Stimulated activated CD8-positive, alpha-beta memory T cell treated with anti-CD3 and anti-CD28 coated beads, Interleukin-15, amount 100 ng/mL, for 48 hours (primary cell): ENCODE measurements around the gene PLCB1.

Source experiments
- DNase-seq, 2 donors: peaks; one replicate each; pipeline ENCODE4 v3.0.0-alpha.2; 2020; ENCODE audit warnings: low read depth in 2 of 2

PLCB1 gene

DNA sequence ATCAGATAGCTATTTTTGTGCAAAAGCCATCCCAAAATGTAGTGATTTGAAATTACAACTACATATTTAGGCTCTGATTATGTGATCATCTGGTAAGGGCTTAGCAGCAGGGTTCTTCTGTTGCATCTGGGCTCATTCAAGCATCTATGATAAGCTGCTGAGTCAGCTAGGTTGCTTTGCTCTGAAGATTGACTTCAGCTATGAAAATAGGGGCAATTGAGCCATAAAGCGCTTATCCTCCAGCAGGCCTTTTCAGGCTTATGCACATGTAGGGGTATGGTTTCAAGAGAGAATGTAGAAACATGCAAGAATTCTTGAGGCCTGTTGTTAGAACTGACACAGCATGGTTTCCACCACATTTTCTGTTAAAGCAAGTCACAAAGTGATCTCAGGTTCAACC lies 114.1 kb downstream of the PLCB1 start:
- no peak for DNase-seq

- no peak for DNase-seq
Observed at GRCh38 chr20:8246716-8247115, 114.7 kb downstream of the PLCB1 start.

DNA sequence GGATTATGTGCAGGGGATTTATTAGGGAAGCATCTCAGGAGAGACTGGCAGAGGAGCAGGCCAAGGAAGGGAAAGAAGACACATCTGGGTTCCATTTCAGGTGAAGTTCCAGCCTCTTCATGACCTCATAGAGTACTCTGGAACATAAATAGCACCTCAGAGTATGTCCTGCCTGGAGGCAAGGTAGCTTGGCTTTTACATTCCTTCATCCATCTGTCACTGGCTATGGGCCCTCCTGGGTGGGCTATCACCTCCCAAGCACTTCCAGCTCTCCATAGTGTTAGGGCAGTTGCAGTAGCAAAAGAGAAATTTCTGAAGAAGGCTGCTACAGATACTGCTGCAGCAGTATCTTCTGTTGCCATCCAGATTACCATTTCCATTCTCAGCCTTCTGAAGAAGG lies 116.0 kb downstream of the PLCB1 start:
- no peak for DNase-seq

DNA sequence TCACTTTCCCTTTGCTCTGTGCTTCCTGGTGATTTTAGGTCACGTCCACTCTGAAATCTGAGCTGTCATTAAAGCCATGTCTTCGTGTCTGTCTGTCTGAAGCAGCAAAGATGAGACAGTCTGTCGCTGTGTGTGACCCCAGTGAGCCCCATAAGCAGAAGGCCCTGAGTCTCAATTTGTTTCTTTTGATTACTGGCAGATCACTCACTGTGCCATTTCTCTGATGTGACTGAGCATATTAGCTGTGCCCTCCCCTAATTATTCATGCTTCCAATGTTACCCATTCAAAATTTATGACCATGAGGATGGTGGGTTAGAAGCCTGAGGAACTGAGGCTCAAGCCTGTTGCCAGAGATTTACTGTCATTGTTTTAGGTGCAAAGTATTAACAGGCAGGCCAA lies 117.6 kb downstream of the PLCB1 start:
- no peak for DNase-seq

GRCh38 chr20:8250539-8251200 lies 118.6 kb downstream of the PLCB1 start:
- no peak for DNase-seq

DNA sequence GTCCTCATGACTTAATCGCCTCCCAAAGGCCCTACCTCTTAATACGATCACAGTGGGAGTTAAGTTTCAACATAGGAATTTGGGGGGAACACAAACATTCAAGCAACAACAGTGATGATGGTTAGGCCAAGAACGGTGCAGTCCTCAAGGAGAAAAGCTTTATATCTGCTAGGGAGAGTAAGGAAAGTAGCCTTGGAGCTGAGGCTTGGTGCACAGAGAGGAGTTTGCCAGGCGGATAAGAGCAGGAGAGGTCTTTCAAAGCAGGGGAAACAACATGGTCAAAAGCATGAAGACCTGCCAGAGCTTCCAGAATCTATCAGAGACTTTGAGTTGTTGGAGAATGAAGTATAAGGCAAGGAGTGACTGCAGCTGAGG lies 119.1 kb downstream of the PLCB1 start:
- DNase-seq, result no peak

DNA sequence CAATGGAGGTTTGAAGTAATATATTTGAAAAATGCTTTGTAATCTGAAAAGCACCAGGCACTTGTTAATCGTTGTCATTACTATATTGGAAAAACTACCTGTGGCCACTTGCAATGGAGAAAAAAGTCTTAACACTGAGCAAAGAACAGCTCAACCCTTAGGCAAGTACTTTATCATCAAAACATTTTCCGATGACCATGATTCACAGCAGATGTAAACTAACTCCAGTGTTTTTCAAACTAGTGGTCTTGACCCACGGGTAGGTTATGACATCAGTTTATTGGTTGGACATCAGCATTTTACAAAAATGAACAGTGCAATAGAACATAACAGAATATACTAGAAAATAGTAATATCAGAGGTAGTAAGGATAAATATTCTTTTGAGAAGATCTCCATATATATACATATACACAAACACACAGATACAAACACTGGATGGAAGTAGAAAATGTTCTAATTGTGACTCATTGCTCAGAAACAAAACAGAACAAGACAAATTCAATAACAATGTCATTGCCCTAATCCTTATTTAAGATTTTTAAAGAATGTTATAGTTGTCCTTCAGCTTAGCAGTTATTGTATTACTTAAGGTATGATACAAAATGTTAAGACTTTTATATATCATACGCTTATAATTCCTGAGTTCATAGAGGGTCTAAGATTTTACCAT lies 123.0 kb downstream of the PLCB1 start:
- DNase-seq, result no peak

DNA sequence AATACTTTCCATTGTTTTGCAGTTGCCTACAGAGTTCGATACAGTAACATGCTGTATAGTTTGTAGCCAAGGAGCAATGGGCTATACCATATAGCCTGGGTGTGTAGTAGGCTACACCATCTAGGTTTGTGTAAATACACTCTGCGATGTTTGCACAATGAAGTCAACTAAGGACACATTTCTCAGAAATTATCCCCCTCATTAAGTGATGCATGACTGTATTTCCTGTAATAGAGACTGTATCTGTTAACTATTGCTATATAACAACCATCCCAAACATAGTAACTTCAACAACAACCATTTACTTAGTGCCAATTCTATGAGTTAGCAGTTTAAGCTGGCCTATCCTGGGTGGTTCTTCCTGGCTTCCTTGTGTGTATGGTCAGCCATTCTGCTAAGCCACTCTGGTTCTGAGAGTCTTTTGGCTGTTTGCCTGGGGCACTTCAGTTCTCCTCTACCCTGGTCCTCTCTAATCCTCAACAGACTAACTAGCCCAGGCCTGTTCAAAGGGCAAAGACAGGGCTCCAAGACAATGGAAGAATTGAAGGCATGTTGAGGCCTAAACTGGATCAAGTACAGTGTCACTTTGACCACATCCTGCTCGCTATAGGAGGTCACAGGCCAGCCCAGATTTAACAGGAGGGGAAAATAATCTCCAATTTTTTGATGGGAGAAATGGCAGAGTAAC lies 124.0 kb downstream of the PLCB1 start:
- no peak for DNase-seq

DNA sequence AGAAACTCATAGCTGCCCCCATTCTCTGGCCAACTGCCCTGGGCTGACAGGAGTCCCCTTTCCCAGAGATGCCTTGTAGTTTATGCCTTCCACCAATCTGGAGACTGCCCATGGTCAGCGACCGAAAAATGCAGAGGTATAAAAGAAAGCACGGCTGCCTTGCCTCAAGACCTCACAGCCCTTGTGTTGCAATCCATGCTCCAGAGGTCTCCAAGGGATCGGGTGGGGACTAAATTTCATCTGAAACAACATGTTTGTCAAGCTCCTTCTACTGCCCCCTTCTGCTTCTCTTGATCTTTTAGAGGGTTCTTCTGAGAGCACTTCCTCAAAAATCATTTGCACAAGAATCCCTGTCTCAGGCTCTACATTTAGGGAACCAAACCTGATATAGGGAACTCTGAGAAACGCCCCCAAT lies 128.8 kb downstream of the PLCB1 start:
- DNase-seq, result no peak

GRCh38 chr20:8262721-8263120 lies 130.7 kb downstream of the PLCB1 start:
- no peak for DNase-seq

DNA sequence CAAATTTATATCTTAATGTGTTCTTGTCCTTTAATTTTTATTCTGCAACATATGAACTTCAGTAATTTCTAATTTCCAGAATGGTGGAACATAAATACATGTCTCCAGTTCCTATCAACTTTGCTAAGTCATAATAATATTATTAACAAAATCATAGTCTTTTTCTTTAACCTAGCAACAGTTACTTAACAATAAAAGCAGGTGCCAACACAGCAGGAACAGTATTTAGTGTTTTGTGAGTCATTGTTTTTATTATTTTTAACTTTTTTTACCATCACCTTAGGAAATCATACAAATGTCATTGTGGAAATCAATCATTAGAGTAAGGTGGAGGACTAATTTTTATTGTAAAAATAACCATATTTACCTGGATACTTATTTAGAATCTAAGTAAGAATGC lies 133.5 kb downstream of the PLCB1 start:
- DNase-seq, result no peak

- DNase-seq, result no peak
Observed at GRCh38 chr20:8267009-8267408, 134.9 kb downstream of the PLCB1 start.

- no peak for DNase-seq
Observed at GRCh38 chr20:8271727-8272126, 139.7 kb downstream of the PLCB1 start.

- no peak for DNase-seq
Observed at GRCh38 chr20:8272766-8273165, 140.7 kb downstream of the PLCB1 start.

GRCh38 chr20:8284902-8285301 lies 152.8 kb downstream of the PLCB1 start:
- no peak for DNase-seq

DNA sequence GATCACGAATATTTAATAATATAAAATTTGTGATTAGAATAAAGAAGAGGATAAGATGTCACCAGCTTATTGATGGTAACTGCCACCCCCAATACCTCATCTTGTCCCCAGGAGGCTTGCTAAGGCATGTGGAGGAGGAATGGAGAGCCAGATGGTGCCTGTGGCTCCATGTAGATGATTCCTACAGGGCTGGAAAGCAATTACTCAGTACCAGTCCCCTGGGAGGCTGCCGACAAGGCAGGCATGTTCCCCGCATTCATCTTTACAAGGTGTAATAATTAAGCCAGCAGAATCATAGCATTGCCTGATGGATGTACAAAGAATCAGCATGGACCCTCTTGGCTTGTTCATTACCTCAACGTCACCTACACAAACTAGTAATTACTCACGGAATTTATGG lies 155.3 kb downstream of the PLCB1 start:
- no peak for DNase-seq

- DNase-seq, result no peak
Observed at GRCh38 chr20:8291200-8291599, 159.1 kb downstream of the PLCB1 start.

- no peak for DNase-seq
Observed at GRCh38 chr20:8291873-8292272, 159.8 kb downstream of the PLCB1 start.

- no peak for DNase-seq
Observed at GRCh38 chr20:8292793-8293192, 160.7 kb downstream of the PLCB1 start.

DNA sequence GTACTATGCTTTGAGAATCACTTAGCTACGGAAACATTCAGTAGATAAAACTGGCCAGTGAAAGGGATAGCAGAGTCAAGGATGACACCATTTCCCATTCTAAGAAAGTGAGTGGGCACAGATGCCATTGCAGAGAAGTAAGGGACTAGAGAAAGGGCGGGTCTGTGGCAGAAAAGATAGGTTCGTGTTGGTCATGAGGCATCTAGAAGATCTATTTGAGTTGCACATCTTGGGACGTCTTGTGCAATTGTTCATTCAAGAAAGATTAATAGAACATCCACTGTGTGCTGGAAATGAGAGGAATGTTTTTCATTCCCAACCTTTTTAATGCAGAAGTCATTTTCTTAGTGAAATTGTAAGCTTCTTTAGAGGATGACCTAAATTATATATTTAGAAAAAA lies 161.7 kb downstream of the PLCB1 start:
- DNase-seq, result no peak

GRCh38 chr20:8296536-8296935 lies 164.5 kb downstream of the PLCB1 start:
- DNase-seq, result no peak

GRCh38 chr20:8298426-8299043 lies 166.5 kb downstream of the PLCB1 start:
- DNase-seq, result no peak

- no peak for DNase-seq
Observed at GRCh38 chr20:8299921-8300320, 167.9 kb downstream of the PLCB1 start.
